Endothelial cell (in vitro differentiated cells): ENCODE data around the gene DNAAF9. TPM values are rescaled to one million over a fixed set of nuclear protein-coding genes. Genes with fewer than 3 reads are reported as not detected.

Source experiments
- DNase-seq: peaks from one replicate; pipeline ENCODE4 v3.0.0; 2021; ENCODE audit warnings: low spot score
- H3K27ac Mint-ChIP-seq: one replicate; pipeline ENCODE4 v1.8.0; 2021; ENCODE audit warnings: mixed read lengths, inconsistent platforms; ENCODE audit not compliant: unreplicated experiment
- H3K27me3 Mint-ChIP-seq: one replicate; pipeline ENCODE4 v1.8.0; 2021; ENCODE audit warnings: mild to moderate bottlenecking, moderate library complexity, mixed read lengths, inconsistent platforms; ENCODE audit not compliant: unreplicated experiment
- H3K36me3 Mint-ChIP-seq: one replicate; pipeline ENCODE4 v1.8.0; 2021; ENCODE audit warnings: mild to moderate bottlenecking, low read depth, mixed read lengths, inconsistent platforms; ENCODE audit not compliant: unreplicated experiment
- H3K4me1 Mint-ChIP-seq: one replicate; pipeline ENCODE4 v1.8.0; 2021; ENCODE audit warnings: mild to moderate bottlenecking, mixed read lengths, inconsistent platforms; ENCODE audit not compliant: unreplicated experiment
- H3K4me3 Mint-ChIP-seq: one replicate; pipeline ENCODE4 v1.8.0; 2021; ENCODE audit warnings: mild to moderate bottlenecking, mixed read lengths, inconsistent platforms; ENCODE audit not compliant: unreplicated experiment
- H3K9me3 Mint-ChIP-seq: one replicate; pipeline ENCODE4 v1.8.0; 2021; ENCODE audit warnings: mixed read lengths, inconsistent platforms; ENCODE audit not compliant: unreplicated experiment
- total RNA-seq: library from RNA; stranded (reverse); fragmentation: NEBNext Ultra II Directional; extraction: Animal tissue kit (Norgen Biotek cat#: 25700); gene quantifications from one replicate; pipeline ENCODE4 v1.2.1, GENCODE V29; 2021; ENCODE audit not compliant: unreplicated experiment
- TF ChIP-seq, protein P1 (sequence below): fragments of 200-600 bp; sonication (generic); IDR thresholded peaks from one replicate; pipeline ENCODE4 v1.5.0; 2021; ENCODE audit warnings: antibody characterized with exemption; ENCODE audit not compliant: unreplicated experiment

The DNAAF9 gene
- total RNA-seq, 1 donor from 2014 or later, result 18.8 TPM

DNA sequence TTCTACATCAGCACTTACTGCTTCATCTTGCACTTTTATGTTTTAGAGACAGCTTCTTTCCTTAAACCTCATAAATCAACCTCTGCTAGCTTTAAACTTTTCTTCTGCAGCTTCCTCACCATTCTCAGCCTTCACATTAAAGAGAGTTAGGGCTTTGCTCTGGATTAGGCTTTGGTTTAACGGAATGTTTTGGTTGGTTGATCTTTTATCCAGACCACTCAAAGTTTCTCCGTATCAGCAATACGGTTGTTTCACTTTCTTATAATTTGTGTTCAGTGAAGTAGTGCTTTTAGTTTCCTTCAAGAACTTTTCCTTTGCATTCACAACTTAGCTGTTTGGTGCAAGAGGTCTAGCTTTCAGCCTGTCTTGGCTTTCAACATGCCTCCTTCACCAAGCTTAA is 40.4 kb downstream of the DNAAF9 start:
- no peak overlapping the region for H3K27ac Mint-ChIP-seq
- peaks cover 3% of the 10 kb centered on the region for H3K27me3 Mint-ChIP-seq

DNA sequence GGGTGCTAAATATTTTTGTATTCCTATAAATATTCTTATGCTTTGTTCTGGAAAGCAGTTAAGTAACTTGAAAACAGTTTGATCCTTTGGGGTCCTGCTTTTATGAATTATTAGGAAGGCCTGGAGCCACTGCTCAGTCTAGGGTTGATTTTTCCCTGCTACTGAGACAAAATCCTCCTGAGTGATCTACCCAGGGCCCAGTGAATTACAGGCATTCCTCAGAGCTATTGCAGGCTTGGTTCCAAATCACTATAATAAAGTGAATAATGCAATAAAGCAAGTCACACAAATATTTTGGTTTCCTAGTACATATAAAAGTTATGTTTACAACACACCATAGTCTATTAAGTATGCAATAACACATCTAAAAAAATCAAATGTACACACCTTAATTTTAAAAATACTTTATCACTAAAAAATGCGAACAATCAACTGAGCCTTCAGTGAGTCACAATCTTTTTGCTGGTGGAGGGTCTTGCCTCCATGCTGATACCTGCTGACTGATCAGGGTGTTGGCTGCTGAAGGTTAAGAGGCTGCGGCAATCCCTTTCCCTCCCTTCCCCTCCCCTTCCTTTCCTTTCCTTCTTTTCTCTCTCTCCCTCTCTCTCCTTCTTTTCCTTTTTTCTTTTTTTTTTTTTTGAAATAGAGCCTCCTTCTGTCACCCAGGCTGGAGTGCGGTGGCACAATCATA is 43.0 kb downstream of the DNAAF9 start:
- no peak for DNase-seq
- Mint-ChIP-seq H3K9me3 (no peaks in the 10 kb centered on the region), H3K27ac (no peak overlapping the region), H3K36me3 (peaks cover 15% of the 10 kb centered on the region), H3K4me3 (no peak overlapping the region), H3K27me3 (peaks cover 3% of the 10 kb centered on the region), H3K4me1 (peaks cover 3% of the 10 kb centered on the region)
- TF ChIP-seq, protein P1, sequence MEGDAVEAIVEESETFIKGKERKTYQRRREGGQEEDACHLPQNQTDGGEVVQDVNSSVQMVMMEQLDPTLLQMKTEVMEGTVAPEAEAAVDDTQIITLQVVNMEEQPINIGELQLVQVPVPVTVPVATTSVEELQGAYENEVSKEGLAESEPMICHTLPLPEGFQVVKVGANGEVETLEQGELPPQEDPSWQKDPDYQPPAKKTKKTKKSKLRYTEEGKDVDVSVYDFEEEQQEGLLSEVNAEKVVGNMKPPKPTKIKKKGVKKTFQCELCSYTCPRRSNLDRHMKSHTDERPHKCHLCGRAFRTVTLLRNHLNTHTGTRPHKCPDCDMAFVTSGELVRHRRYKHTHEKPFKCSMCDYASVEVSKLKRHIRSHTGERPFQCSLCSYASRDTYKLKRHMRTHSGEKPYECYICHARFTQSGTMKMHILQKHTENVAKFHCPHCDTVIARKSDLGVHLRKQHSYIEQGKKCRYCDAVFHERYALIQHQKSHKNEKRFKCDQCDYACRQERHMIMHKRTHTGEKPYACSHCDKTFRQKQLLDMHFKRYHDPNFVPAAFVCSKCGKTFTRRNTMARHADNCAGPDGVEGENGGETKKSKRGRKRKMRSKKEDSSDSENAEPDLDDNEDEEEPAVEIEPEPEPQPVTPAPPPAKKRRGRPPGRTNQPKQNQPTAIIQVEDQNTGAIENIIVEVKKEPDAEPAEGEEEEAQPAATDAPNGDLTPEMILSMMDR, result no peak

More for the DNA sequence above, 40.4 kb downstream of the DNAAF9 start:
- H3K9me3 Mint-ChIP-seq, result no peaks in the 10 kb centered on the region
- DNase-seq, result no peak
- H3K4me3 Mint-ChIP-seq, result no peak overlapping the region
- H3K4me1 Mint-ChIP-seq, result peaks cover 3% of the 10 kb centered on the region
- TF ChIP-seq, protein P1, result no peak
- H3K36me3 Mint-ChIP-seq, result peaks cover 26% of the 10 kb centered on the region

DNA sequence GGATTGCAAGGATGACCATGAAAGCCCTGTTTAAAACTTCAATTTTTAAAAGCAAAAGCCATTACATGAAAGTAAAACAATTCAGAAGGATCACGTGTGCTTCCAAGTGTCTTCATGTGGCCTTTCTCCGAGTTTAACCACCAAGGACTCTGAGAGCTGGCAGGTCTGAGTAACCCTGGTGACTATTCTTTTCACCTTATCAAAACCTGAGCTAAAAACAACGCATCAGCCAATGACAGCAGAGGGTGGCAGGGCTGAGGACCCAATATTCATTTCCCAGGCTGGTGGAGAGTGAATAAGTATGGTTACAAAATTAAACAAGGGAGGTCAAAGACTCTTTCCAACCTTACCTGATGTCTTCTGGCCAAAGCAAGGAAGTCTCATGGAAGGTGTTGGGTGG is 46.7 kb downstream of the DNAAF9 start:
- Mint-ChIP-seq H3K27me3 (peaks cover 2% of the 10 kb centered on the region), H3K4me1 (no peaks in the 10 kb centered on the region), H3K9me3 (no peaks in the 10 kb centered on the region), H3K27ac (no peak overlapping the region), H3K4me3 (no peak overlapping the region), H3K36me3 (peaks cover 9% of the 10 kb centered on the region)
- DNase-seq, result no peak
- TF ChIP-seq, protein P1, result no peak

DNA sequence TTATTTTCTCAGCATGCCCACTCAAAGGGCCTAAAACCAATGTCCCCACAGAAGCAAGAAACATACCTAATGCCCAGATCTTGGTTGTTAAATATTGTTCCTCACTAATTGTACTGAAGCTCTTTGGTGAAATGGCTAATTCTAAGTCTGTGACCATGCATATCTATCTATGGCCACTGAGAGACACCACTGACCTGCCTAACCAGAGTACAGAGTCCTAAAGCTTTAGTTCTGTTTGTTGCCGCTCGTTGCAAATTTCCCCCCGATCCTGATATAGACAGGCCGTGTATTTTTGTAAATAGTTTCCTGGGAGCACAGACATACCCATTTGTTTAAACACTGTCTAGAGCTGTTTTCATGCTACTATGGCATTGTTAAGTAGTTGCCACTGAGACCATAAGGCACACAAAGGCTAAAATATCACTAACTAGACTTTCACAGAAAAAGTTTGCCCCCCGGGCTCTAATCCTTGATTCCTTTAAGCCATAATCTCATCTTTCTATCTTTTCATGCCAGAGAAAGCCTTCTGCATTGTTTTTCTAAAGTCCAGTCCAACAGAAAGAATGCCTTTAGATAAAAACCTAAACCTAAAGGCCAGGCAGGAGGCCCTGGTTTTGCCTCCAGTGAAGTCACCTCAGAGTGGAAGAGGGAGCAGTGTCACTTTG is 48.7 kb downstream of the DNAAF9 start:
- Mint-ChIP-seq H3K9me3 (no peaks in the 10 kb centered on the region), H3K36me3 (peaks cover 13% of the 10 kb centered on the region), H3K27me3 (no peaks in the 10 kb centered on the region), H3K27ac (no peak overlapping the region), H3K4me3 (no peak overlapping the region), H3K4me1 (no peaks in the 10 kb centered on the region)
- no peak for DNase-seq
- TF ChIP-seq, protein P1, result no peak

Other genes with a start within 250 kb of the DNAAF9 start
- 17.2 TPM for gene FASTKD5, start 247.8 kb downstream of the DNAAF9 start, total RNA-seq
- gene UBOX5, start 247.8 kb downstream of the DNAAF9 start, total RNA-seq, result 6.9 TPM
- gene LZTS3, start 234.1 kb downstream of the DNAAF9 start, total RNA-seq, result 6.1 TPM
- 45.3 TPM for gene DDRGK1, start 203.0 kb downstream of the DNAAF9 start, total RNA-seq
- gene ITPA, start 198.2 kb downstream of the DNAAF9 start, total RNA-seq, result 45.9 TPM
- 30.6 TPM for gene SLC4A11, start 168.5 kb downstream of the DNAAF9 start, total RNA-seq
- 37.0 TPM for gene ATRN, start 63.3 kb upstream of the DNAAF9 start, total RNA-seq